NOMO-1 treated with dmso at 0.1 percent for 144 hours (cell line): Measurements from ENCODE around the gene PRAMEF33.
"Not testable (repeated sequence)": the region's sequence is repeated elsewhere in the genome, so short reads cannot be mapped to it uniquely, and the experiment has no call there.

ENCODE experiments used
- DNase-seq: peaks from one replicate; lab custom pipeline; 2025; ENCODE audit not compliant: unreplicated experiment; lab: John Stamatoyannopoulos, UW

Gene PRAMEF33

GRCh38 chr1:13303239-13303638 lies at the start of gene PRAMEF33:
Gene PRAMEF33, plus strand, starts transcription at chr1:13303539. Its CDS starts 2,416 bp downstream, at chr1:13305955.
- DNase-seq, result not testable (repeated sequence)

- not testable (repeated sequence) for DNase-seq
Measured at GRCh38 chr1:13253898-13254297, 49.4 kb upstream of the PRAMEF33 start, which contains the start of gene PRAMEF5. Gene PRAMEF5, plus strand, starts transcription at chr1:13254198. Its CDS starts 5,071 bp downstream, at chr1:13259269.

- not testable (repeated sequence) for DNase-seq
Measured at GRCh38 chr1:13265124-13265523, 38.2 kb upstream of the PRAMEF33 start.

- not testable (repeated sequence) for DNase-seq
Measured at GRCh38 chr1:13277016-13277415, 26.3 kb upstream of the PRAMEF33 start.

GRCh38 chr1:13279617-13280016 lies 23.7 kb upstream of the PRAMEF33 start:
- DNase-seq, result not testable (repeated sequence)

GRCh38 chr1:13285037-13285436 lies 18.3 kb upstream of the PRAMEF33 start, which contains the start of gene PRAMEF8:
Gene PRAMEF8, minus strand, starts transcription at chr1:13285137. Its CDS starts 1,046 bp downstream, at chr1:13284091.
- not testable (repeated sequence) for DNase-seq

- not testable (repeated sequence) for DNase-seq
Measured at GRCh38 chr1:13289030-13289429, 14.3 kb upstream of the PRAMEF33 start.

GRCh38 chr1:13297216-13297931 lies 6.0 kb upstream of the PRAMEF33 start:
- DNase-seq, result not testable (repeated sequence)

- DNase-seq, result not testable (repeated sequence)
Measured at GRCh38 chr1:13298699-13299098, 4.6 kb upstream of the PRAMEF33 start.

- not testable (repeated sequence) for DNase-seq
Measured at GRCh38 chr1:13302197-13302596, 1.1 kb upstream of the PRAMEF33 start.

- not testable (repeated sequence) for DNase-seq
Measured at GRCh38 chr1:13315281-13315680, 11.9 kb downstream of the PRAMEF33 start, which contains the start of gene PRAMEF15. Gene PRAMEF15, plus strand, starts transcription at chr1:13315581. Its CDS starts 2,827 bp downstream, at chr1:13318408.

- DNase-seq, result not testable (repeated sequence)
Measured at GRCh38 chr1:13342496-13342895, 39.2 kb downstream of the PRAMEF33 start.

- DNase-seq, result not testable (repeated sequence)
Measured at GRCh38 chr1:13347034-13347433, 43.7 kb downstream of the PRAMEF33 start, which contains the start of gene PRAMEF14. Gene PRAMEF14, minus strand, starts transcription at chr1:13347134. Its CDS starts 1,820 bp downstream, at chr1:13345314.

GRCh38 chr1:13353476-13353875 lies 50.1 kb downstream of the PRAMEF33 start:
- not testable (repeated sequence) for DNase-seq

GRCh38 chr1:13354475-13354874 lies 51.1 kb downstream of the PRAMEF33 start:
- DNase-seq, result not testable (repeated sequence)

GRCh38 chr1:13356774-13357173 lies 53.4 kb downstream of the PRAMEF33 start:
- not testable (repeated sequence) for DNase-seq
